Hepatocyte (in vitro differentiated cells): ENCODE measurements around the gene GPR84. TPM values are rescaled to one million over a fixed set of nuclear protein-coding genes. Genes with fewer than 3 reads are reported as not detected.
A peak's percentile ranks its signal among the peaks of the same experiment; 100 is the strongest.

Experiments
- DNase-seq: peaks from one replicate; pipeline ENCODE4 v3.0.0-alpha.2; 2016; ENCODE audit warnings: low spot score
- H2AFZ ChIP-seq: fragments of 200-600 bp; sonication (generic); 2 replicates; pipeline ENCODE4 v1.6.0; 2016; ENCODE audit warnings: antibody characterized with exemption, mild to moderate bottlenecking
- H3K27ac ChIP-seq: fragments of 200-600 bp; sonication (generic); 2 replicates; pipeline ENCODE4 v1.5.1; 2016; ENCODE audit warnings: mild to moderate bottlenecking
- H3K27me3 ChIP-seq: fragments of 200-600 bp; sonication (generic); 2 replicates; pipeline ENCODE4 v1.6.1; 2016
- H3K36me3 ChIP-seq: fragments of 200-600 bp; sonication (generic); replicated peaks from 2 replicates; pipeline ENCODE4 v1.5.1; 2016; ENCODE audit warnings: low read depth; ENCODE audit not compliant: insufficient read depth
- H3K4me1 ChIP-seq: fragments of 200-600 bp; sonication (generic); 2 replicates; pipeline ENCODE4 v1.5.1; 2016; ENCODE audit warnings: mild to moderate bottlenecking, moderate library complexity; ENCODE audit not compliant: insufficient read depth
- H3K4me2 ChIP-seq: fragments of 200-600 bp; sonication (generic); 2 replicates; pipeline ENCODE4 v1.6.0; 2016
- H3K4me3 ChIP-seq: fragments of 200-600 bp; sonication (generic); 2 replicates; pipeline ENCODE4 v1.5.1; 2016; ENCODE audit warnings: mild to moderate bottlenecking
- H3K79me2 ChIP-seq: fragments of 200-600 bp; sonication (generic); 2 replicates; pipeline ENCODE4 v1.6.0; 2017; ENCODE audit warnings: mild to moderate bottlenecking
- H3K9me2 ChIP-seq: fragments of 200-600 bp; sonication (generic); replicated peaks from 2 replicates; pipeline ENCODE4 v1.6.0; 2017; ENCODE audit warnings: mild to moderate bottlenecking; ENCODE audit not compliant: insufficient read depth
- H3K9me3 ChIP-seq: fragments of 200-600 bp; sonication (generic); 2 replicates; pipeline ENCODE4 v1.5.1; 2016; ENCODE audit warnings: low read depth, mild to moderate bottlenecking
- H4K20me1 ChIP-seq: fragments of 200-600 bp; sonication (generic); 2 replicates; pipeline ENCODE4 v1.6.0; 2016; ENCODE audit warnings: mild to moderate bottlenecking; ENCODE audit not compliant: insufficient read depth, poor library complexity, severe bottlenecking
- CTCF ChIP-seq: fragments of 200-600 bp; sonication (generic); IDR thresholded peaks from 2 replicates; pipeline ENCODE4 v1.5.1; 2016; ENCODE audit warnings: antibody characterized with exemption, mild to moderate bottlenecking; ENCODE audit not compliant: poor library complexity
- EZH2 ChIP-seq: fragments of 200-600 bp; sonication (generic); IDR thresholded peaks from 2 replicates; pipeline ENCODE4 v1.6.1; 2016; ENCODE audit warnings: antibody characterized with exemption, mild to moderate bottlenecking, borderline replicate concordance
- EZH2phosphoT487 ChIP-seq: fragments of 200-600 bp; sonication (generic); IDR thresholded peaks from one replicate; pipeline ENCODE4 v1.6.1; 2018; ENCODE audit warnings: antibody characterized with exemption, mild to moderate bottlenecking, low read depth, moderate library complexity; ENCODE audit not compliant: unreplicated experiment, severe bottlenecking
- WGBS: methylation state at CpG from one replicate; pipeline ENCODE4 v1.1.6; 2016; ENCODE audit warnings: low lambda C conversion rate; ENCODE audit errors: missing lambda C conversion rate; 5-methylcytosine and 5-hydroxymethylcytosine counted together
- polyA plus RNA-seq: library from polyadenylated mRNA; unstranded; fragments of >200 nt; fragmentation: Nextera tagmentation; extraction: Ambion mirVana; gene quantifications from 2 replicates; pipeline ENCODE4 v1.2.1, GENCODE V29; 2016
- total RNA-seq: library from RNA; depleted of rRNA; stranded (reverse); fragments of >200 nt; gene quantifications from 2 replicates; pipeline ENCODE4 v1.2.3, GENCODE V29; 2014

The GPR84 gene
- total and polyA plus RNA-seq, 2 experiments from 2014 or later: 0.07 TPM; not detected in 1

- WGBS: 57% methylated on average over 9 of the region's 9 CpGs
- Histone ChIP-seq H3K36me3 (no peaks in the 10 kb centered on the region), H2AFZ (peak overlapping the region; percentile 0), H3K79me2 (no peaks in the 10 kb centered on the region), H3K27ac (peak overlapping the region; percentile 85), H3K9me3 (no peaks in the 10 kb centered on the region), H3K27me3 (peaks cover 3% of the 10 kb centered on the region), H3K4me2 (peak overlapping the region; percentile 67), H3K9me2 (no peaks in the 10 kb centered on the region), H3K4me3 (no peak overlapping the region), H3K4me1 (peaks cover 28% of the 10 kb centered on the region), H4K20me1 (no peaks in the 10 kb centered on the region)
- TF ChIP-seq EZH2 (no peak), EZH2phosphoT487 (no peak), CTCF (peak; percentile 5)
- DNase-seq: no peak
Measured at GRCh38 chr12:54359762-54360351, 4.4 kb downstream of the GPR84 start.

GRCh38 chr12:54358945-54359761 lies 5.1 kb downstream of the GPR84 start:
- H2AFZ ChIP-seq: peak overlapping the region; percentile 57
- no peaks in the 10 kb centered on the region for H3K9me2 ChIP-seq
- H3K27me3 ChIP-seq: no peaks in the 10 kb centered on the region
- H3K4me2 ChIP-seq: peak overlapping the region; percentile 82
- H3K36me3 ChIP-seq: no peaks in the 10 kb centered on the region
- WGBS: 1% methylated on average over 32 of the region's 40 CpGs
- peak overlapping the region; percentile 33 for H3K4me3 ChIP-seq
- H4K20me1 ChIP-seq: no peaks in the 10 kb centered on the region
- H3K79me2 ChIP-seq: no peaks in the 10 kb centered on the region
- H3K9me3 ChIP-seq: no peaks in the 10 kb centered on the region
- peak overlapping the region; percentile 94 for H3K27ac ChIP-seq
- H3K4me1 ChIP-seq: peaks cover 28% of the 10 kb centered on the region
- DNase-seq: peak; percentile 98
- TF ChIP-seq EZH2 (no peak), CTCF (no peak), EZH2phosphoT487 (no peak)

- peak overlapping the region; percentile 57 for H2AFZ ChIP-seq
- H3K4me2 ChIP-seq: peak overlapping the region; percentile 82
- H4K20me1 ChIP-seq: no peaks in the 10 kb centered on the region
- H3K36me3 ChIP-seq: no peaks in the 10 kb centered on the region
- H3K27ac ChIP-seq: peak overlapping the region; percentile 94
- peaks cover 28% of the 10 kb centered on the region for H3K4me1 ChIP-seq
- no peaks in the 10 kb centered on the region for H3K9me3 ChIP-seq
- WGBS: 8% methylated on average over 15 of the region's 15 CpGs
- H3K79me2 ChIP-seq: no peaks in the 10 kb centered on the region
- no peak for DNase-seq
- H3K9me2 ChIP-seq: no peaks in the 10 kb centered on the region
- TF ChIP-seq EZH2phosphoT487: no peak
- no peak for TF ChIP-seq CTCF
- no peak for TF ChIP-seq EZH2
- peak overlapping the region; percentile 33 for H3K4me3 ChIP-seq
- H3K27me3 ChIP-seq: no peaks in the 10 kb centered on the region
Measured at GRCh38 chr12:54358191-54358944, 5.9 kb downstream of the GPR84 start.
